H1 (cell line): ENCODE measurements around the gene PCDHB3. TPM values are rescaled to one million over a fixed set of nuclear protein-coding genes. Genes with fewer than 3 reads are reported as not detected.

ENCODE experiments used
- CTCF ChIA-PET: fragments of 300-600 bp; sonication (Branson Sonifier 250); formaldehyde crosslinking; loops from one replicate; lab custom pipeline; 2021; ENCODE audit not compliant: partially characterized antibody; lab: Charles Lee
- POLR2A ChIA-PET: fragments of 300-600 bp; sonication (Branson Sonifier 250); formaldehyde crosslinking; loops from one replicate; lab custom pipeline; 2021; ENCODE audit warnings: inconsistent platforms; ENCODE audit not compliant: partially characterized antibody; lab: Charles Lee
- DNase-seq, 2 experiments: peaks; one replicate each; pipeline versions ENCODE4 v3.0.0 to v3.0.0-alpha.2; 2010 to 2022; ENCODE audit warnings: low spot score in 2 of 2, low read depth in 1 of 2, mixed read lengths in 1 of 2
- FAIRE-seq: peaks from 2 replicates; lab custom pipeline; 2011; peaks lifted over from hg19 to GRCh38; lab: Jason Lieb, UNC
- H2AFZ ChIP-seq: 2 replicates; pipeline ENCODE4 v1.8.1; 2012; ENCODE audit warnings: low read length, inconsistent platforms
- H2AK5ac ChIP-seq: 2 replicates; pipeline ENCODE4 v1.6.1; 2013; ENCODE audit warnings: low read depth, low read length
- H2BK120ac ChIP-seq: replicated peaks from 2 replicates; pipeline ENCODE3; 2013; ENCODE audit warnings: low read depth, low read length, inconsistent platforms
- H2BK12ac ChIP-seq: 2 replicates; pipeline ENCODE4 v1.6.1; 2013; ENCODE audit warnings: low read depth, low read length
- H2BK15ac ChIP-seq: 2 replicates; pipeline ENCODE4 v1.6.1; 2013; ENCODE audit warnings: low read length
- H2BK20ac ChIP-seq: 2 replicates; pipeline ENCODE4 v1.6.1; 2013; ENCODE audit warnings: low read length
- H2BK5ac ChIP-seq: 2 replicates; pipeline ENCODE4 v1.6.1; 2013; ENCODE audit warnings: low read depth, low read length
- H3K14ac ChIP-seq: 2 replicates; pipeline ENCODE4 v1.6.1; 2013; ENCODE audit warnings: inconsistent platforms; ENCODE audit not compliant: insufficient read length
- H3K18ac ChIP-seq: 2 replicates; pipeline ENCODE4 v1.6.1; 2013; ENCODE audit warnings: low read length; ENCODE audit errors: extremely low read depth
- H3K23ac ChIP-seq: 2 replicates; pipeline ENCODE4 v1.6.1; 2013; ENCODE audit warnings: inconsistent platforms; ENCODE audit not compliant: insufficient read length
- H3K23me2 ChIP-seq: 2 replicates; pipeline ENCODE4 v1.6.1; 2013; ENCODE audit warnings: low read depth, low read length
- H3K27ac ChIP-seq: 2 replicates; pipeline ENCODE4 v1.6.1; 2011; ENCODE audit warnings: low read depth, low read length, inconsistent platforms
- H3K27me3 ChIP-seq, 4 experiments: replicated peaks in 1 of 4; 1 replicate in 1 of 4; 2 replicates in 3 of 4; pipeline versions ENCODE4 v1.6.1 to v1.8.1; 2011 to 2013; ENCODE audit warnings: low read length in 3 of 4, mild to moderate bottlenecking in 3 of 4, inconsistent platforms in 2 of 4, mixed read lengths in 2 of 4, moderate library complexity in 1 of 4; ENCODE audit not compliant: control insufficient read depth in 3 of 4, insufficient read depth in 3 of 4; ENCODE audit errors: extremely low read depth in 1 of 4
- H3K36me3 ChIP-seq, 4 experiments: 2 replicates each; pipeline versions ENCODE4 v1.6.1 to v1.8.1; 2011 to 2013; ENCODE audit warnings: mild to moderate bottlenecking in 4 of 4, low read length in 3 of 4, moderate library complexity in 2 of 4, control low read depth in 1 of 4, inconsistent platforms in 1 of 4; ENCODE audit not compliant: insufficient read depth in 4 of 4, control insufficient read depth in 2 of 4
- H3K4ac ChIP-seq: replicated peaks from 2 replicates; pipeline ENCODE3; 2013; ENCODE audit warnings: low read length, low read depth, mixed read lengths, inconsistent platforms; ENCODE audit not compliant: insufficient read length
- H3K4me1 ChIP-seq, 4 experiments: replicated peaks in 1 of 4; 1 replicate in 1 of 4; 2 replicates in 3 of 4; pipeline versions ENCODE4 v1.6.1 to v1.8.1; 2011 to 2013; ENCODE audit warnings: low read length in 3 of 4, inconsistent platforms in 2 of 4, mixed read lengths in 1 of 4; ENCODE audit not compliant: insufficient read depth in 4 of 4, control insufficient read depth in 3 of 4
- H3K4me2 ChIP-seq, 2 experiments: 2 replicates each; pipeline versions ENCODE4 v1.6.1 to v1.8.1; 2011 to 2013; ENCODE audit warnings: low read depth in 2 of 2, low read length in 2 of 2, control low read depth in 1 of 2, inconsistent platforms in 1 of 2, mild to moderate bottlenecking in 1 of 2; ENCODE audit not compliant: insufficient read depth in 1 of 2
- H3K4me3 ChIP-seq, 4 experiments: fragments of 200-600, 300-600 bp in 1 of 4; sonication (generic), shearing (Covaris generic), sonication (Bioruptor Twin) in 1 of 4; 2 replicates each; pipeline versions ENCODE4 v1.5.1 to v1.8.1; 2011 to 2016; ENCODE audit warnings: low read length in 4 of 4, low read depth in 3 of 4, control low read depth in 2 of 4, inconsistent platforms in 2 of 4, mild to moderate bottlenecking in 2 of 4, mixed read lengths in 1 of 4, moderate library complexity in 1 of 4; ENCODE audit not compliant: insufficient read depth in 2 of 4; ENCODE audit errors: extremely low read depth in 1 of 4
- H3K56ac ChIP-seq: replicated peaks from 2 replicates; pipeline ENCODE3; 2013; ENCODE audit warnings: low read depth, mild to moderate bottlenecking, mixed read lengths, low read length, inconsistent platforms; ENCODE audit not compliant: insufficient read length
- H3K79me1 ChIP-seq: 2 replicates; pipeline ENCODE4 v1.6.1; 2013; ENCODE audit warnings: low read depth, low read length, control low read depth
- H3K79me2 ChIP-seq, 2 experiments: 2 replicates each; pipeline versions ENCODE4 v1.6.1 to v1.8.1; 2012 to 2013; ENCODE audit warnings: low read length in 2 of 2, mild to moderate bottlenecking in 2 of 2, inconsistent platforms in 1 of 2; ENCODE audit not compliant: insufficient read depth in 2 of 2, control insufficient read depth in 1 of 2
- H3K9ac ChIP-seq, 4 experiments: replicated peaks in 1 of 4; 1 replicate in 1 of 4; 2 replicates in 3 of 4; pipeline versions ENCODE4 v1.6.1 to v1.8.1; 2011 to 2013; ENCODE audit warnings: low read depth in 3 of 4, low read length in 3 of 4, control low read depth in 2 of 4, mild to moderate bottlenecking in 2 of 4, moderate library complexity in 2 of 4, inconsistent platforms in 1 of 4; ENCODE audit errors: extremely low read depth in 1 of 4
- H3K9me3 ChIP-seq, 2 experiments: 2 replicates each; pipeline versions ENCODE4 v1.6.1 to v1.8.1; 2012 to 2013; ENCODE audit warnings: mild to moderate bottlenecking in 2 of 2, moderate library complexity in 2 of 2, control low read depth in 1 of 2, inconsistent platforms in 1 of 2, low read depth in 1 of 2, low read length in 1 of 2, mixed read lengths in 1 of 2; ENCODE audit not compliant: insufficient read depth in 2 of 2
- H4K20me1 ChIP-seq, 2 experiments: replicated peaks in 1 of 2; 2 replicates each; pipeline versions ENCODE3 to v1.8.1; 2011 to 2013; ENCODE audit warnings: inconsistent platforms in 2 of 2, low read length in 2 of 2, mild to moderate bottlenecking in 1 of 2; ENCODE audit not compliant: insufficient read depth in 2 of 2, control insufficient read depth in 1 of 2
- H4K5ac ChIP-seq: 2 replicates; pipeline ENCODE4 v1.6.1; 2013; ENCODE audit warnings: low read length, low read depth, mixed read lengths, inconsistent platforms; ENCODE audit not compliant: insufficient read length
- H4K8ac ChIP-seq: 2 replicates; pipeline ENCODE4 v1.8.0; 2013; ENCODE audit warnings: mild to moderate bottlenecking, moderate library complexity, low read length, inconsistent platforms; ENCODE audit not compliant: insufficient read depth; ENCODE audit errors: extremely low read depth
- H4K91ac ChIP-seq: replicated peaks from 2 replicates; pipeline ENCODE3; 2013; ENCODE audit warnings: low read length, mixed read lengths, inconsistent platforms; ENCODE audit not compliant: insufficient read length
- CTCF ChIP-seq, 3 experiments: IDR thresholded peaks; 1 replicate in 2 of 3; 2 replicates in 1 of 3; pipeline versions ENCODE4 v1.5.1 to v1.6.1; 2011; ENCODE audit warnings: low read length in 3 of 3, mild to moderate bottlenecking in 3 of 3, inconsistent platforms in 2 of 3, low read depth in 1 of 3, moderate library complexity in 1 of 3; ENCODE audit not compliant: insufficient read depth in 1 of 3; ENCODE audit errors: control extremely low read depth in 1 of 3
- JUN ChIP-seq: IDR thresholded peaks from 2 replicates; pipeline ENCODE4 v1.6.1; 2011; ENCODE audit warnings: low read depth, mild to moderate bottlenecking, improper control_type of control experiment, low read length
- PHF8 ChIP-seq: fragments of 200-600 bp; sonication (generic); conservative IDR thresholded peaks from 2 replicates; pipeline ENCODE4 v1.7.1; 2012; ENCODE audit warnings: low read depth, mild to moderate bottlenecking, inconsistent platforms, low read length, moderate library complexity
- POLR2A ChIP-seq, 2 experiments: IDR thresholded peaks; 1 replicate in 1 of 2; 2 replicates in 1 of 2; pipeline ENCODE4 v1.6.1; 2011; ENCODE audit warnings: low read depth in 2 of 2, low read length in 2 of 2, mild to moderate bottlenecking in 2 of 2; ENCODE audit errors: control extremely low read depth in 1 of 2
- POLR2AphosphoS5 ChIP-seq: IDR thresholded peaks from 2 replicates; pipeline ENCODE4 v1.6.1; 2011; ENCODE audit warnings: low read depth, low read length
- RBBP5 ChIP-seq: IDR thresholded peaks from 2 replicates; pipeline ENCODE4 v1.7.1; 2012; ENCODE audit warnings: low read depth, mild to moderate bottlenecking, inconsistent platforms, low read length, moderate library complexity, borderline replicate concordance
- SIX5 ChIP-seq: IDR thresholded peaks from 2 replicates; pipeline ENCODE4 v1.6.1; 2011; ENCODE audit warnings: mild to moderate bottlenecking, low read depth, low read length
- SP1 ChIP-seq: IDR thresholded peaks from 2 replicates; pipeline ENCODE4 v1.6.1; 2011; ENCODE audit warnings: low read depth, low read length
- SP2 ChIP-seq: IDR thresholded peaks from 2 replicates; pipeline ENCODE4 v1.6.1; 2012; ENCODE audit warnings: mild to moderate bottlenecking, low read length, inconsistent platforms
- WGBS, 2 experiments: shearing (Covaris generic) in 1 of 2; methylation state at CpG; one replicate each; pipeline versions ENCODE4 v1.1.6 to v1.1.7; 2013 to 2015; ENCODE audit warnings: low lambda C conversion rate in 2 of 2, mixed read lengths in 2 of 2, inconsistent platforms in 1 of 2, low coverage in 1 of 2, missing lambda C conversion rate in 1 of 2; ENCODE audit not compliant: insufficient replicate concordance in 2 of 2, insufficient coverage in 1 of 2, insufficient read length in 1 of 2; ENCODE audit errors: extremely low coverage in 1 of 2, missing lambda C conversion rate in 1 of 2; 5-methylcytosine and 5-hydroxymethylcytosine counted together
- polyA plus RNA-seq, 7 experiments: library from polyadenylated mRNA; depleted of rRNA in 3 of 7; stranded (reverse) in 5 of 7; unstranded in 2 of 7; fragments of >200 nt in 5 of 7; fragments of 200-250 nt in 2 of 7; gene quantifications; 1 replicate in 5 of 7; 2 replicates in 1 of 7; 4 replicates in 1 of 7; pipeline versions ENCODE4 v1.2.1 to v1.2.3, GENCODE V29; 2011 to 2013; ENCODE audit warnings: missing spikeins in 2 of 7, mixed read lengths in 2 of 7
- total RNA-seq: library from RNA; stranded (reverse); fragmentation: NEBNext Ultra II Directional; extraction: Animal tissue kit (Norgen Biotek cat#: 25700); gene quantifications from 2 replicates; pipeline ENCODE4 v1.2.1, GENCODE V29; 2021

Gene PCDHB3
- total and polyA plus RNA-seq, 2 of the 8 experiments (the other 6 are each of a cell fraction or from before 2014, with no cell fraction given) = 1.6 to 3.4 TPM

- Histone ChIP-seq H2BK20ac (no peak within 1 kb of the TSS), H3K4me2 (peak within 1 kb of the TSS; percentile 79 to 80), H2BK5ac (0 out of 2 replicates have a peak within 1 kb of the TSS, but pooled peaks have one; percentile 19), H3K4me3 (peak within 1 kb of the TSS; percentile 80 to 99 (median 92)), H2BK12ac (no peak within 1 kb of the TSS), H4K91ac (peak within 1 kb of the TSS; percentile 87), H4K20me1 (no peaks in the 10 kb centered on the region), H3K4me1 (no peaks in the 10 kb centered on the region; a peak in 2 of 7 replicates), H4K8ac (peak within 1 kb of the TSS; percentile 97; the same call in 1 of the 2 replicates), H4K5ac (peak within 1 kb of the TSS; percentile 93), H3K4ac (peak within 1 kb of the TSS; percentile 27), H3K23ac (no peak within 1 kb of the TSS), H3K79me1 (no peaks in the 10 kb centered on the region), H3K23me2 (peaks cover 3% of the 10 kb centered on the region), H3K9ac (peak within 1 kb of the TSS; percentile 89 to 98 (median 96)), H3K56ac (peak within 1 kb of the TSS; percentile 71), H3K14ac (no peak within 1 kb of the TSS), H2BK15ac (no peak within 1 kb of the TSS), H2BK120ac (peak within 1 kb of the TSS; percentile 44), H3K27me3 (no peaks in the 10 kb centered on the region), H2AK5ac (no peak within 1 kb of the TSS), H3K36me3 (peaks cover 0 to 10% (median 0%) of the 10 kb centered on the region in 4 experiments; a peak in 2 of 8 replicates), H3K79me2 (peaks cover 0 to 19% of the 10 kb centered on the region in 2 experiments; a peak in 3 of 4 replicates), H3K9me3 (peaks cover 0 to 7% of the 10 kb centered on the region in 2 experiments; a peak in 1 of 4 replicates), H3K27ac (peak within 1 kb of the TSS; percentile 91), H2AFZ (peak within 1 kb of the TSS; percentile 98), H3K18ac (peak within 1 kb of the TSS; percentile 89)
- peak; percentile 75 to 84 for DNase-seq
- ChIA-PET POLR2A (interaction anchor here (0.8 to 2.0 kb wide), 20 partner anchors 9 to 276 kb away, joined by 3 to 14 read pairs (median 5); partner anchors contain the start of genes PCDHA11, PCDHA6, PCDHB1 and PCDHB10), CTCF (interaction anchor here (0.6 to 2.8 kb wide), 47 partner anchors 8 to 469 kb away, joined by 3 to 24 read pairs (median 4); partner anchors contain the start of genes PCDHA12, PCDHAC1, PCDHB1 and PCDHB10)
- FAIRE-seq = peak; percentile 97
- 5% methylated on average over 29 of the region's 29 CpGs; no CpG with 5 or more reads in 1 of the 2 experiments for WGBS, 2 experiments
- no peak for TF ChIP-seq JUN
- TF ChIP-seq POLR2A (IDR thresholded peaks at IDR 0.05; ENCODE audit: control extremely low read depth in 1 of 2, low read depth in 2 of 2, low read length in 2 of 2) = peak; percentile 77 to 96
- no peak for TF ChIP-seq SIX5
- TF ChIP-seq POLR2AphosphoS5 = peak; percentile 88
- TF ChIP-seq CTCF (IDR thresholded peaks at IDR 0.05; ENCODE audit: control extremely low read depth in 1 of 3, insufficient read depth in 1 of 3, low read depth in 1 of 3, low read length in 3 of 3) = peak; percentile 56 to 85 (median 83)
- TF ChIP-seq PHF8 = peak; percentile 83
- TF ChIP-seq SP2 = no peak
- no peak for TF ChIP-seq SP1
- TF ChIP-seq RBBP5 = no peak
These were observed 5.6 kb upstream of the PCDHB3 start, which contains the start of gene PCDHB2 for GRCh38 chr5:141094481-141095262. TSS of gene PCDHB2 (plus strand) at chr5:141094615. CDS start at chr5:141094791, 176 bp downstream.
